SK-N-MC (cell line): Measurements from ENCODE around the gene CDC27.
"Not testable (repeated sequence)": the region's sequence is repeated elsewhere in the genome, so short reads cannot be mapped to it uniquely, and the experiment has no call there.

ENCODE experiments used
- EZH2 ChIP-seq: fragments of 200-600 bp; sonication (generic); IDR thresholded peaks from one replicate; pipeline ENCODE4 v1.6.1; 2017; ENCODE audit warnings: antibody characterized with exemption
- FOXP2 ChIP-seq: optimal IDR thresholded peaks from 2 replicates; pipeline ENCODE3; 2011; ENCODE audit warnings: mild to moderate bottlenecking, moderate library complexity; ENCODE audit not compliant: insufficient read depth; ENCODE audit errors: extremely low read length, control extremely low read depth
- POLR2AphosphoS5 ChIP-seq: IDR thresholded peaks from 2 replicates; pipeline ENCODE4 v1.6.1; 2012; ENCODE audit warnings: mild to moderate bottlenecking, low read depth, low read length, borderline replicate concordance

GRCh38 chr17:47071171-47071570 is 117.9 kb downstream of the CDC27 start:
- not testable (repeated sequence) for TF ChIP-seq EZH2, POLR2AphosphoS5, FOXP2
